ENCODE measurements around the gene OR2B2. TPM values are rescaled to one million over a fixed set of nuclear protein-coding genes. Genes with fewer than 3 reads are reported as not detected.

OR2B2 gene
- total RNA-seq, 6 donors from 2014 or later, result not detected

- no peaks in the 10 kb centered on the region for H3K36me3 ChIP-seq
- H3K27ac ChIP-seq, result no peak overlapping the region
- no peak overlapping the region for H3K4me3 ChIP-seq
- DNase-seq (no peak), ATAC-seq (ENCODE audit: low FRiP score in 2 of 2) (no peak)
- H3K4me1 ChIP-seq, result peaks cover 23 to 47% (median 29%) of the 10 kb centered on the region in 4 donors
- H3K27me3 ChIP-seq, result no peaks in the 10 kb centered on the region
- 92 to 94% methylated on average over 1 of the region's 1 CpG for WGBS, 2 donors
- TF ChIP-seq EP300 (IDR thresholded peaks at IDR 0.05) (no peak), CTCF (IDR thresholded peaks at IDR 0.05) (no peak)
- no peaks in the 10 kb centered on the region for H3K9me3 ChIP-seq
Measured at GRCh38 chr6:27867945-27868300, 44.3 kb downstream of the OR2B2 start.

GRCh38 chr6:27867051-27867944, 44.9 kb downstream of the OR2B2 start:
- peak; percentile 75 to 91 for DNase-seq
- 4% methylated on average over 42 to 44 of the region's 45 CpGs for WGBS, 2 donors
- Histone ChIP-seq H3K9me3 (no peaks in the 10 kb centered on the region), H3K36me3 (no peaks in the 10 kb centered on the region), H3K4me3 (peak overlapping the region in 3 of 4 donors; percentile 60 to 74 (median 67)), H3K27ac (peak overlapping the region in 3 of 4 donors; percentile 33 to 71 (median 40)), H3K27me3 (no peaks in the 10 kb centered on the region), H3K4me1 (peaks cover 23 to 46% (median 29%) of the 10 kb centered on the region in 4 donors)
- TF ChIP-seq EP300 (IDR thresholded peaks at IDR 0.05), result no peak
- peak in 3 of 4 donors; percentile 48 to 78 (median 71) for TF ChIP-seq POLR2A (IDR thresholded peaks at IDR 0.05)
- no peak for TF ChIP-seq CTCF (IDR thresholded peaks at IDR 0.05)
- TF ChIP-seq POLR2AphosphoS5 (IDR thresholded peaks at IDR 0.05), result peak; percentile 59 to 71
- ATAC-seq (ENCODE audit: low FRiP score in 2 of 2), result peak in 1 of 2 donors; percentile 59

- peak overlapping the region in 3 of 4 donors; percentile 33 to 84 (median 40) for H3K27ac ChIP-seq
- 1% methylated on average over 27 of the region's 27 CpGs for WGBS, 2 donors
- ATAC-seq (ENCODE audit: low FRiP score in 2 of 2) (peak in 1 of 2 donors; percentile 67), DNase-seq (peak in 1 of 2 donors; percentile 24)
- H3K27me3 ChIP-seq, result no peaks in the 10 kb centered on the region
- peak overlapping the region in 3 of 4 donors; percentile 60 to 74 (median 67) for H3K4me3 ChIP-seq
- H3K36me3 ChIP-seq, result no peaks in the 10 kb centered on the region
- peaks cover 21 to 39% (median 27%) of the 10 kb centered on the region in 4 donors for H3K4me1 ChIP-seq
- H3K9me3 ChIP-seq, result no peaks in the 10 kb centered on the region
- TF ChIP-seq CTCF (IDR thresholded peaks at IDR 0.05), result no peak
- TF ChIP-seq POLR2A (IDR thresholded peaks at IDR 0.05), result no peak
- no peak for TF ChIP-seq EP300 (IDR thresholded peaks at IDR 0.05)
- no peak for TF ChIP-seq POLR2AphosphoS5 (IDR thresholded peaks at IDR 0.05)
Measured at GRCh38 chr6:27866357-27867050, 45.7 kb downstream of the OR2B2 start.

- H3K36me3 ChIP-seq, result no peaks in the 10 kb centered on the region
- H3K4me3 ChIP-seq, result peak overlapping the region in 3 of 4 donors; percentile 60 to 74 (median 67)
- no peaks in the 10 kb centered on the region for H3K9me3 ChIP-seq
- 1% methylated on average over 17 of the region's 17 CpGs for WGBS, 2 donors
- DNase-seq (peak in 1 of 2 donors; percentile 21), ATAC-seq (ENCODE audit: low FRiP score in 2 of 2) (peak in 1 of 2 donors; percentile 10)
- H3K4me1 ChIP-seq, result peaks cover 21 to 36% (median 27%) of the 10 kb centered on the region in 4 donors
- H3K27ac ChIP-seq, result peak overlapping the region in 3 of 4 donors; percentile 2 to 84 (median 84)
- TF ChIP-seq POLR2AphosphoS5 (IDR thresholded peaks at IDR 0.05) (peak in 1 of 2 donors; percentile 8), EP300 (IDR thresholded peaks at IDR 0.05) (no peak)
- no peaks in the 10 kb centered on the region for H3K27me3 ChIP-seq
Measured at GRCh38 chr6:27865850-27866356, 46.3 kb downstream of the OR2B2 start.

Data from upper lobe of left lung (tissue), 6 donors.